22Rv1 (cell line): ENCODE measurements around the gene CD5L.

Experiments used
- H3K27ac ChIP-seq: fragments of 450-650 bp; 2 replicates; pipeline ENCODE4 v1.5.1; 2017
- ZFX ChIP-seq: fragments of 450-650 bp; IDR thresholded peaks from 2 replicates; pipeline ENCODE4 v1.6.1; 2017; ENCODE audit warnings: antibody characterized with exemption, borderline replicate concordance
- TF ChIP-seq, protein P1 (sequence below): fragments of 450-650 bp; IDR thresholded peaks from 2 replicates; pipeline ENCODE4 v1.5.1; 2017; ENCODE audit warnings: mild to moderate bottlenecking

CD5L gene

DNA sequence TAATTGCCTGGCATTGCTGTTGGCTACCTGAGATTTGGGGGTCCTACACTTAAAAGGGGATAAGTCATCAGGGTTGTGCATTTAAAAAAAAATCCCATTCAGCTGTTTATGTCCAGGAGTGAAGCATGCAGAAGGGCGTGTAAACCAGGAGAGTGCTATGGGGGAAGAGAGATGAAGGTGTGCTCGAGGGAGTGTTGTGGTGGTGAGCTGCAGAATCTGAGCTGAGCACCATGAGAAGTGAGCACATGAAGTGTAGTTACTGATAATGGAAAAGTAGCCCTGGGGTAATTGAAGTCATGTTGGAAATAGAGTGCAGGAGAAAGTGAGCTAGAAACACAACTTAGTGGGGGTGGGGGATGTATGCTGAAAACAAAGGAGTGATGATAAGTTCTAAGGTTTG, 22.4 kb downstream of the CD5L start:
- no peak overlapping the region for H3K27ac ChIP-seq
- TF ChIP-seq, protein P1, sequence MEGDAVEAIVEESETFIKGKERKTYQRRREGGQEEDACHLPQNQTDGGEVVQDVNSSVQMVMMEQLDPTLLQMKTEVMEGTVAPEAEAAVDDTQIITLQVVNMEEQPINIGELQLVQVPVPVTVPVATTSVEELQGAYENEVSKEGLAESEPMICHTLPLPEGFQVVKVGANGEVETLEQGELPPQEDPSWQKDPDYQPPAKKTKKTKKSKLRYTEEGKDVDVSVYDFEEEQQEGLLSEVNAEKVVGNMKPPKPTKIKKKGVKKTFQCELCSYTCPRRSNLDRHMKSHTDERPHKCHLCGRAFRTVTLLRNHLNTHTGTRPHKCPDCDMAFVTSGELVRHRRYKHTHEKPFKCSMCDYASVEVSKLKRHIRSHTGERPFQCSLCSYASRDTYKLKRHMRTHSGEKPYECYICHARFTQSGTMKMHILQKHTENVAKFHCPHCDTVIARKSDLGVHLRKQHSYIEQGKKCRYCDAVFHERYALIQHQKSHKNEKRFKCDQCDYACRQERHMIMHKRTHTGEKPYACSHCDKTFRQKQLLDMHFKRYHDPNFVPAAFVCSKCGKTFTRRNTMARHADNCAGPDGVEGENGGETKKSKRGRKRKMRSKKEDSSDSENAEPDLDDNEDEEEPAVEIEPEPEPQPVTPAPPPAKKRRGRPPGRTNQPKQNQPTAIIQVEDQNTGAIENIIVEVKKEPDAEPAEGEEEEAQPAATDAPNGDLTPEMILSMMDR, result no peak
- no peak for TF ChIP-seq ZFX

DNA sequence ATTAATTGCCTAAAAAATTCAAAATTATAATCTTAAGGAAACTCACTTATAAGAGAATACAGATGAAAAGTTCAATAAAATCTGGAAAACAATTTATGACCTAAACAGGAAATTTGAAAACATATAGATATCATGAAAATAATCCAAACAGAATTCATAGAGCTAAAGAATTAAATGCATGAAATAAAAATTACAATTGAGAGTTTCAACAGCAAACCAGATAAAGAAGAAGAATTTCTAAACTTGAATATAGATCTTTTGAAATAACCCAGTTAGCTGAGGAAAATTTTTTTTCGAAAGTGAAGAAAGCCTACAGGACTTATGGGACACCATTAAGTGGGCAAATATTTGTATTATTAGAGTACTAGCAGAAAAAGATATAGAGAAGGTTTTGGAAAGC, 28.3 kb downstream of the CD5L start:
- TF ChIP-seq ZFX, result no peak
- H3K27ac ChIP-seq, result no peak overlapping the region

DNA sequence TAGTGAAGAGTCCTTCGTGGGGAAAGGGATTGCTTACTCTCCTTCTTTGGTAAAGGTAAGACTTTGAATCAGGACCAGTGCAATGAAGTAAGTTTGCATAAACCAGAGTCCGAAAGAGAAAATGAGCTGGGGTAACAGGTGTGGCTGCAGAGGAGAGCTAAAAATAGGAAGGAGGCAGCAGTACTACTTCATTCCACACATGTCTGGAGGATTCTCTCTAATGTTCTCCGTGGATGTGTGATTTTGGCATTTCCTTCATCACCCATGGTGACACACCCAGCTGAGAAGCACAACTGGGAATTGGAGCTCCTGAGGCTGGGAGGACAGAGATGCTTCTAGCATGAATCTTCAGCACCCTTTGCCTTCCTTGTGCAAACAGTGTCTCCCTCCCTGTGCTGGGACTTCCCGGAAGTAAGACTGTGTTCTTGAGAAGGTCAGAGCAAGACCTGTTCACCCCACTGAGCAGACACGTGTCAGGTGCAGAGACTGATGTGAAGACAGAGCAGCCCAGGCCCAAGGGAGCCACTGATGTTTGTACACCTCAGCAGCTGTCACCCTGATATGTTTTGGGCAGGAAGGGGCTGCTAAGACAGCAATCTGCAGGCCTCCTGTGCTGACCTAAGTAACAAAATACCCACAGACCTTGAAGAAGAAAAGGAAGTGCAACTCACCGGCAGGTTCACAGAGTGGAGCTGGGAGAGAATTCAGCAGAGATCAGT, 35.0 kb downstream of the CD5L start:
- no peak for TF ChIP-seq ZFX
- TF ChIP-seq, protein P1, result no peak
- no peak overlapping the region for H3K27ac ChIP-seq

DNA sequence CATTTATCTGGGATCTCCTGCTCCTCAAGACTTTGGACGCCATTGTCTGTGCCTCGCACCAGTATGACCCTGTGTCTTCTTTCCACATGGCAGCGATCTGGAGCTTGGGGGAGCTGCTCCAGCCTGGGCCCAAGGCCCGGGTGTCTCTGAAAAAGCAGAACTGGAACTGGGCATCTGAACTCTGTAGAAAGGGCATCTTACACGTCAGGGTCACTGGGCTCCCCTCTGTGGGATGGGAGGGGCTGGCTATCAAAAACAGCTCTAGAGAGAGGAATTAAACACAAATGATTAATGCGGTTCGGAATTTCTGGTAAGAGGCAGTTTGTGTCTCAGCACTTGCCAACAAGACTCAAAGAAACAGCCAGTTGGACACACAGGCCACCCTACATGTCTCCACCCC, 37.8 kb downstream of the CD5L start:
- H3K27ac ChIP-seq, result no peak overlapping the region
- TF ChIP-seq, protein P1, result no peak
- TF ChIP-seq ZFX, result no peak

DNA sequence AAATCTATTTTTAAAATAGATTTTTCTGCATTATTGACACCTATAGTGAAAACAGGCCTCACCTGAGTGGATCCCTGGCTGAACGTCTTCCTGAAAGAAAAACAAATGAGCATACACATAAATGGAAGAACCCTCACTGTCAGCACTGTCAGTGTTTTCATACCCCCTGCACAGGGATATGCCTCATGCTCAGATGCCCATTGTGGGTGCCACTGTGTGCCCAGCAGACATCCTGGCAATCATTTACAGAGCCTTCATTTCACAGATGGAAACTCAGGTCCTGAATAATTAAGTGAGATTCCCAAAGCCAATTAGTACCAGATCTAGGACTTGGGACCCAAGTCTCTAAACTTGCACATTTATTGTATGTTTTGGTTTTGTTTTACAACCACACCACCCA, 41.6 kb downstream of the CD5L start:
- no peak for TF ChIP-seq ZFX
- TF ChIP-seq, protein P1, result no peak
- H3K27ac ChIP-seq, result no peak overlapping the region

DNA sequence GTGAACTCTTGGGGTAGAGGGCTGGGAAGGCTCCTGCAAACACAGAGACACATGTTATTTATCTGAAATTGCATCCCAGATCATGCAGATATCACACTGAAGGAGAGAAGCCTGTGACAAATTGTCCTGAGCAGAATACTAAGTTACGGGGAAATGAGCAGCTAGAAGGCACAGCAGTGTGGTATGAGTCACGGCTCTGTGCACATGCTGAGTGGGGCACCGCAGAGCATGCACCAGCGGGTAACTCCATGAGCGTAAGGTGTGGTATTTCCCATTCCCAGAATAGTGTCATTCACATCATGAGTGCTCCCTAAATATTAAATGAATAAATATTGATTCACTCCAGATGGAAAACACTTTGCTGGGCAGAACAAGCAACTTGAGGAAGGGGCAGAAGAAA, 43.4 kb downstream of the CD5L start:
- H3K27ac ChIP-seq, result no peak overlapping the region
- no peak for TF ChIP-seq ZFX
- TF ChIP-seq, protein P1, result no peak

DNA sequence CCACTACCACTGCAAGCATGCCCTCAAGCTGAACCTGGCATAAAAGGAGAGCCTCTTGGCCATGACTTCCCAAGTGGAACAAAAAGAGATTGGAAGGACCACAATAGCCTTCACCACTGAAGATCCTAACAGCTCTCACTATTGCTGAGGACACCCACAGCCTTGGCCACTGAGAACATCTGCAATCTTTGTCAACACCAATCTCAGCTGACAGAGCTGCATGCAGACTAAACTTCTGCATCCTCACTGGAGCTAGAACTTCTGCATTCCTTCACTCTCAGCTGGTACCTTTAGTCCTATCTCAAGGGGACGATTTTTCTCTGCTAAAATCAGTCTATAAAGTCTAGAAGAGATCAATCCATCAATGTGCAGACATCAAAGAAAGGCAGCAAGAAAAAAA, 56.4 kb downstream of the CD5L start:
- TF ChIP-seq, protein P1, result no peak
- no peak for TF ChIP-seq ZFX

DNA sequence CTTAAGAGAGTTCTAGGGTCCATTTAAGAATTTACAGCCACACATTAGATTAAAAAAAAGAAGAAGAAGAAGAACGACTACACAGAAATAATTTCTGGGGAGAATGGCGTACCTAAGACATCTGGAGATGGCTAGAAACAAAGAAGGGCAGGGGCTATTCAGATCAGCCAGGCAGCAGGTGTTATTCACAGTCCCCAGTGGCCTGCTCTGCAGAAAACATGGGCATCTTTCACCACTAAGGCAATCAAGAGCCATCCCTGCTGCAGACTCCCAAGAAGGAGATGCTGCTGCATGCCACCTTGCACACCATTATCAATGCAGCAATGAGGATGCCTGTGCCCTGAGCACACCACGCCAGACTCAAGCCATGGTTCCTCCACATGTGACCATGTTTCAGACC, 56.8 kb downstream of the CD5L start:
- no peak overlapping the region for H3K27ac ChIP-seq
- TF ChIP-seq, protein P1, result no peak
- no peak for TF ChIP-seq ZFX

More for the DNA sequence above, 56.4 kb downstream of the CD5L start:
- no peak overlapping the region for H3K27ac ChIP-seq
